K562 (cell line): Measurements from ENCODE around the gene TNFAIP3. TPM values are rescaled to one million over a fixed set of nuclear protein-coding genes. Genes with fewer than 3 reads are reported as not detected.

Source experiments
- ATAC-seq: fragments of 200-7000 bp; cut with Tn5 transposase; 3 replicates; pipeline ENCODE4 v1.9.1; 2020; ENCODE audit warnings: moderate library complexity
- BruUV-seq: library from RNA; stranded (reverse); fragments of 400-500 nt; replicated peaks from 2 replicates; lab custom pipeline; 2021; lab: Mats Ljungman, UMichigan
- CTCF ChIA-PET: fragments of 300-600 bp; formaldehyde crosslinking; extraction: SDS; loops from one replicate; lab custom pipeline; 2021; ENCODE audit warnings: low intra/inter-chr PET ratio; lab: Yijun Ruan, JAX
- POLR2A ChIA-PET: fragments of 300-600, 350-650 bp; sonication (Branson Sonifier 250); formaldehyde crosslinking; extraction: SDS; loops from one replicate; lab custom pipeline; 2021; ENCODE audit warnings: antibody characterized with exemption, inconsistent platforms; lab: Yijun Ruan, JAX
- DNase-seq, 4 experiments: peaks; one replicate each; pipeline versions ENCODE4 v3.0.0 to v3.0.0-alpha.2; 2011 to 2018; ENCODE audit warnings: low spot score in 3 of 4, mixed read lengths in 3 of 4; ENCODE audit errors: extremely low read depth in 1 of 4
- FAIRE-seq: peaks from 2 replicates; lab custom pipeline; 2011; peaks lifted over from hg19 to GRCh38; lab: Jason Lieb, UNC
- H2AFZ ChIP-seq: 2 replicates; pipeline ENCODE4 v1.6.0; 2011; ENCODE audit warnings: low read depth, low read length, control low read depth, inconsistent platforms
- H3K27ac ChIP-seq: fragments of 200-600 bp; 3 replicates; pipeline ENCODE4 v1.8.0; 2011; ENCODE audit warnings: low read depth, mild to moderate bottlenecking, control low read depth, inconsistent platforms, low read length, moderate library complexity, mixed read lengths; ENCODE audit errors: extremely low read depth
- H3K27me3 ChIP-seq, 2 experiments: fragments of 300-600 bp in 1 of 2; 2 replicates in 1 of 2; 3 replicates in 1 of 2; pipeline versions ENCODE4 v1.6.0 to v1.8.0; 2011; ENCODE audit warnings: inconsistent platforms in 2 of 2, low read length in 2 of 2, mild to moderate bottlenecking in 1 of 2, mixed read lengths in 1 of 2, moderate library complexity in 1 of 2; ENCODE audit not compliant: control insufficient read depth in 2 of 2, insufficient read depth in 2 of 2
- H3K36me3 ChIP-seq: fragments of 300-600 bp; 3 replicates; pipeline ENCODE4 v1.8.0; 2011; ENCODE audit warnings: mild to moderate bottlenecking, low read length, inconsistent platforms; ENCODE audit not compliant: control insufficient read depth, insufficient read depth
- H3K4me1 ChIP-seq, 2 experiments: fragments of 200-600 bp in 1 of 2; replicated peaks in 1 of 2; 2 replicates in 1 of 2; 3 replicates in 1 of 2; pipeline versions ENCODE4 v1.5.1 to v1.8.0; 2011; ENCODE audit warnings: inconsistent platforms in 2 of 2, low read length in 2 of 2, mild to moderate bottlenecking in 1 of 2, mixed read lengths in 1 of 2, moderate library complexity in 1 of 2; ENCODE audit not compliant: control insufficient read depth in 2 of 2, insufficient read depth in 2 of 2
- H3K4me2 ChIP-seq: 2 replicates; pipeline ENCODE4 v1.6.1; 2011; ENCODE audit warnings: low read length, control low read depth, inconsistent platforms, mixed read lengths; ENCODE audit not compliant: insufficient read depth
- H3K4me3 ChIP-seq: fragments of 200-600 bp; sonication (generic), shearing (Covaris generic); 2 replicates; pipeline ENCODE4 v1.5.1; 2016; ENCODE audit warnings: control low read depth, inconsistent platforms
- H3K79me2 ChIP-seq: fragments of 200-600 bp; 3 replicates; pipeline ENCODE4 v1.8.0; 2011; ENCODE audit warnings: low read length, inconsistent platforms; ENCODE audit not compliant: control insufficient read depth, insufficient read depth
- H3K9ac ChIP-seq, 2 experiments: 2 replicates each; pipeline versions ENCODE4 v1.6.0 to v1.6.1; 2011; ENCODE audit warnings: low read depth in 2 of 2, low read length in 2 of 2, control low read depth in 1 of 2, inconsistent platforms in 1 of 2, mild to moderate bottlenecking in 1 of 2, mixed read lengths in 1 of 2; ENCODE audit not compliant: insufficient read depth in 1 of 2
- H3K9me1 ChIP-seq: one replicate; pipeline ENCODE4 v1.6.0; 2011; ENCODE audit warnings: inconsistent platforms, mild to moderate bottlenecking, low read length, moderate library complexity; ENCODE audit not compliant: control insufficient read depth, insufficient read depth
- H3K9me3 ChIP-seq: replicated peaks from 2 replicates; pipeline ENCODE4 v1.5.1; 2011; ENCODE audit warnings: low read depth, low read length, inconsistent platforms; ENCODE audit not compliant: control insufficient read depth, insufficient read depth
- H4K20me1 ChIP-seq: replicated peaks from 2 replicates; pipeline ENCODE4 v1.6.1; 2011; ENCODE audit warnings: low read length, inconsistent platforms, mixed read lengths; ENCODE audit not compliant: control insufficient read depth, insufficient read depth
- KDM1A ChIP-seq, 2 experiments: fragments of 450-650 bp; IDR thresholded peaks; 2 replicates each; pipeline ENCODE4 v1.6.1; 2016; ENCODE audit warnings: mild to moderate bottlenecking in 2 of 2
- RAD21 ChIP-seq, 2 experiments: fragments of 250-450 bp in 1 of 2; fragments of 450-650 bp in 1 of 2; sonication (Bioruptor Pico) in 1 of 2; formaldehyde crosslinking in 1 of 2; IDR thresholded peaks in 1 of 2; conservative IDR thresholded peaks in 1 of 2; 2 replicates each; pipeline versions ENCODE4 v1.4.0 to v1.8.0; 2020 to 2022; ENCODE audit warnings: mild to moderate bottlenecking in 2 of 2, moderate library complexity in 1 of 2
- RCOR1 ChIP-seq, 2 experiments: IDR thresholded peaks; 2 replicates each; pipeline ENCODE4 v1.6.1; 2012; ENCODE audit warnings: low read depth in 2 of 2, low read length in 2 of 2, borderline replicate concordance in 1 of 2, improper control_type of control experiment in 1 of 2
- SRF ChIP-seq, 2 experiments: fragments of 250-450, 450-650 bp in 1 of 2; sonication (Bioruptor Pico) in 1 of 2; sonication (generic) in 1 of 2; formaldehyde crosslinking; IDR thresholded peaks; 2 replicates each; pipeline versions ENCODE4 v1.5.0 to v1.5.1; 2020 to 2022; ENCODE audit warnings: mild to moderate bottlenecking in 1 of 2, missing genetic modification reagents in 1 of 2
- ZKSCAN1 ChIP-seq: fragments of 150-350 bp; IDR thresholded peaks from 2 replicates; pipeline ENCODE4 v1.6.1; 2016; ENCODE audit warnings: low read depth, low read length
- ZNF134 ChIP-seq: fragments of 250-450 bp; sonication (Bioruptor Pico); conservative IDR thresholded peaks from 2 replicates; pipeline ENCODE4 v1.4.0; 2020
- WGBS: fragments of 100-300 bp; shearing (Covaris generic); methylation state at CpG from one replicate; pipeline ENCODE4 v1.1.6; 2016; ENCODE audit warnings: low coverage, mixed read lengths; ENCODE audit not compliant: insufficient coverage; ENCODE audit errors: missing lambda C conversion rate; 5-methylcytosine and 5-hydroxymethylcytosine counted together
- in situ Hi-C: fragments of 300-500 bp; cut with MboI; formaldehyde crosslinking; loops from 4 replicates; pipeline ENCODE4 v1.15.0; 2018; ENCODE audit warnings: inconsistent platforms, mixed read lengths
- intact Hi-C: fragments of 100-400 bp; cut with micrococcal nuclease; formaldehyde crosslinking; loops from 2 replicates; pipeline ENCODE4 v1.14.2; 2022
- polyA plus RNA-seq, 8 experiments: library from polyadenylated mRNA; depleted of rRNA in 4 of 8; stranded (reverse) in 5 of 8; unstranded in 3 of 8; fragments of >200 nt; fragmentation: Nextera tagmentation in 2 of 8; fragmentation: Illumina TruSeq in 1 of 8; extraction: Ambion mirVana in 2 of 8; extraction: Trizol in 1 of 8; gene quantifications; 2 replicates each; pipeline versions ENCODE4 v1.2.1 to v1.2.3, GENCODE V29; 2011 to 2014; ENCODE audit warnings: inconsistent platforms in 1 of 8, missing spikeins in 1 of 8
- total RNA-seq, 7 experiments: library from RNA; depleted of rRNA in 6 of 7; stranded (reverse); fragments of >200 nt in 6 of 7; fragmentation: Illumina TruSeq in 2 of 7; extraction: Trizol in 2 of 7; gene quantifications; 2 replicates each; pipeline versions ENCODE4 v1.2.1 to v1.2.3, GENCODE V29; 2011 to 2021; ENCODE audit warnings: low replicate concordance in 1 of 7
- TF ChIP-seq, protein P1 (sequence below): fragments of 450-650 bp; IDR thresholded peaks from 2 replicates; pipeline ENCODE4 v1.6.1; 2014; ENCODE audit warnings: low read depth, mild to moderate bottlenecking, moderate library complexity, borderline replicate concordance

The TNFAIP3 gene
- total and polyA plus RNA-seq, 9 of the 15 experiments (the other 6 are each of a cell fraction or from before 2014, with no cell fraction given): 0.79 to 17.0 (median 6.4) TPM

- H4K20me1 ChIP-seq: no peaks in the 10 kb centered on the region
- no TSS peak for BruUV-seq
- in situ Hi-C loops: no loop called here
- ATAC-seq: no peak
- no peaks in the 10 kb centered on the region for H3K9me3 ChIP-seq
- intact Hi-C loops: no loop called here
- peaks cover 50% of the 10 kb centered on the region; the same call in 2 of the 3 replicates for H3K36me3 ChIP-seq
- no peaks in the 10 kb centered on the region for H3K27me3 ChIP-seq
- H3K27ac ChIP-seq: no peak overlapping the region
- no peaks in the 10 kb centered on the region for H3K9me1 ChIP-seq
- POLR2A ChIA-PET: interaction anchor here (0.6 to 6.8 kb wide), 7 partner anchors 8 to 1131 kb away, joined by 3 to 61 read pairs (median 4); no protein-coding TSS in a partner anchor
- FAIRE-seq: no peak
- no peak overlapping the region for H3K9ac ChIP-seq
- WGBS: 81% methylated on average over 11 of the region's 11 CpGs
- CTCF ChIA-PET: no interaction called here
- peaks cover 31% of the 10 kb centered on the region for H3K79me2 ChIP-seq
- no peak overlapping the region for H3K4me3 ChIP-seq
- peaks cover 17 to 40% of the 10 kb centered on the region in 2 experiments for H3K4me1 ChIP-seq
- no peak overlapping the region for H3K4me2 ChIP-seq
- no peak for TF ChIP-seq ZNF134 (CRISPR knock-in tag)
- TF ChIP-seq ZKSCAN1: no peak
- no peak for TF ChIP-seq KDM1A (IDR thresholded peaks at IDR 0.05)
- TF ChIP-seq SRF (CRISPR knock-in tag; IDR thresholded peaks at IDR 0.05): 0 out of 4 replicates have a peak, but pooled peaks of 1 of the 2 experiments have one; percentile 4
- DNase-seq: no peak
- H2AFZ ChIP-seq: 0 out of 2 replicates have a peak overlapping the region, but pooled peaks have one; percentile 21
Measured at GRCh38 chr6:137871291-137871690, 4.2 kb downstream of the TNFAIP3 start.

DNA sequence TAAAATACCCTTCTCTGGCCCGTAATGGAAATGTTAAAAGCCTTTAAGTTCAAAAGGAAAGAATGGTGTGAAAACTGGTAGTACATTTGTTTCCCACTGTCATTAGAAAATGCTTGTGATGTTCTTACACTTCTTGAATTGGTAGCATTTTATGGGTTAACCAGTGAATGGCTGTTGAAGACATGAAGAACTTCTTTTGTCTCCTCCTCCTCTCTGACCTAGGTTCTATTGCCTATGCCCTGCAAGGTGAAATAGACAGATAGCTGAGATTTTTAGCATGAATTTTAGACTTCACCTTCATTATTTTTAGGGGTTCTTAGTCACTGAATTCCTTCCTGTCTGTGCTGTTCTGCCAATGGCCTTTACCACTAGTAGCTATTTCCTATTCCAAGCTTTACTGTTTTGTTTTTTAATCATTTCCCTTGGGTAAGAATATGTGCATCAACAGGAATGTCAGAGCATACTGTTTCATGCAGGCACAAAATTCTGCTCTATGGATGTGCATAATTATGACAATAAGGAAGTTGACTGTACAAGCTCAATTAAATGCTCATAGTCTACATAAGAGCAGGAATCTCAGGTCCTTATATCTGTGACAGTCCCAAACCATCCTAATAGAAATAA is 4.9 kb downstream of the TNFAIP3 start:
- no TSS peak for BruUV-seq
- ATAC-seq (no peak), DNase-seq (no peak), FAIRE-seq (no peak)
- in situ Hi-C loops (no loop called here), intact Hi-C loops (no loop called here)
- WGBS: 86% methylated on average over 1 of the region's 1 CpG
- H3K27ac ChIP-seq: no peak overlapping the region
- peaks cover 31% of the 10 kb centered on the region for H3K79me2 ChIP-seq
- H3K9ac ChIP-seq: no peak overlapping the region
- H3K36me3 ChIP-seq: peaks cover 57% of the 10 kb centered on the region; the same call in 2 of the 3 replicates
- 0 out of 4 replicates have a peak, but pooled peaks of 1 of the 2 experiments have one; percentile 3 for TF ChIP-seq RAD21 (CRISPR knock-in tag; conservative IDR thresholded peaks at IDR 0.05 in 1 of 2, IDR thresholded peaks at IDR 0.05 in 1 of 2)
- no peak for TF ChIP-seq RCOR1 (IDR thresholded peaks at IDR 0.05; ENCODE audit: borderline replicate concordance in 1 of 2, low read depth in 2 of 2, low read length in 2 of 2)
- TF ChIP-seq, protein P1, sequence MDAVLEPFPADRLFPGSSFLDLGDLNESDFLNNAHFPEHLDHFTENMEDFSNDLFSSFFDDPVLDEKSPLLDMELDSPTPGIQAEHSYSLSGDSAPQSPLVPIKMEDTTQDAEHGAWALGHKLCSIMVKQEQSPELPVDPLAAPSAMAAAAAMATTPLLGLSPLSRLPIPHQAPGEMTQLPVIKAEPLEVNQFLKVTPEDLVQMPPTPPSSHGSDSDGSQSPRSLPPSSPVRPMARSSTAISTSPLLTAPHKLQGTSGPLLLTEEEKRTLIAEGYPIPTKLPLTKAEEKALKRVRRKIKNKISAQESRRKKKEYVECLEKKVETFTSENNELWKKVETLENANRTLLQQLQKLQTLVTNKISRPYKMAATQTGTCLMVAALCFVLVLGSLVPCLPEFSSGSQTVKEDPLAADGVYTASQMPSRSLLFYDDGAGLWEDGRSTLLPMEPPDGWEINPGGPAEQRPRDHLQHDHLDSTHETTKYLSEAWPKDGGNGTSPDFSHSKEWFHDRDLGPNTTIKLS: no peak
- H3K27me3 ChIP-seq: no peaks in the 10 kb centered on the region
- no peaks in the 10 kb centered on the region for H4K20me1 ChIP-seq
- no peak overlapping the region for H2AFZ ChIP-seq
- H3K4me2 ChIP-seq: no peak overlapping the region
- ChIA-PET CTCF (no interaction called here), POLR2A (interaction anchor here (1.6 to 6.8 kb wide), 2 partner anchors 11 to 164 kb away, joined by 5 to 61 read pairs; no protein-coding TSS in a partner anchor)
- no peak overlapping the region for H3K4me3 ChIP-seq
- peaks cover 12 to 37% of the 10 kb centered on the region in 2 experiments for H3K4me1 ChIP-seq
- no peaks in the 10 kb centered on the region for H3K9me3 ChIP-seq
- no peaks in the 10 kb centered on the region for H3K9me1 ChIP-seq
